Natural killer cell (primary cell): ENCODE results near the gene C1QTNF6. TPM values are rescaled to one million over a fixed set of nuclear protein-coding genes. Genes with fewer than 3 reads are reported as not detected.

Source experiments
- ATAC-seq, 3 donors: fragments of 150-1000 bp in 2 of 3; fragments of 200-7000 bp in 1 of 3; cut with Tn5 transposase; 1 replicate in 1 of 3; 2 replicates in 2 of 3; pipeline ENCODE4 v1.10.0; 2021; ENCODE audit warnings: mild to moderate bottlenecking in 2 of 3, moderate library complexity in 2 of 3
- DNase-seq, 2 donors: peaks; one replicate each; pipeline versions ENCODE4 v3.0.0 to v3.0.0-alpha.2; 2013 to 2021; ENCODE audit warnings: mixed read lengths in 1 of 2
- H3K27ac ChIP-seq: one replicate; pipeline ENCODE4 v1.5.1; 2013; ENCODE audit warnings: mild to moderate bottlenecking, low read length
- H3K27me3 ChIP-seq: one replicate; pipeline ENCODE4 v1.6.1; 2013; ENCODE audit warnings: low read length; ENCODE audit not compliant: control insufficient read depth, insufficient read depth
- H3K36me3 ChIP-seq: one replicate; pipeline ENCODE4 v1.6.1; 2013; ENCODE audit warnings: low read length; ENCODE audit not compliant: control insufficient read depth, insufficient read depth
- H3K4me1 ChIP-seq: one replicate; pipeline ENCODE4 v1.6.1; 2013; ENCODE audit warnings: low read length; ENCODE audit not compliant: control insufficient read depth, insufficient read depth
- H3K4me3 ChIP-seq: one replicate; pipeline ENCODE4 v1.5.1; 2013; ENCODE audit warnings: low read length
- H3K9me3 ChIP-seq: one replicate; pipeline ENCODE4 v1.6.1; 2013; ENCODE audit warnings: low read length; ENCODE audit not compliant: control insufficient read depth, insufficient read depth
- H3K27ac Mint-ChIP-seq, 2 donors: one replicate each; pipeline ENCODE4 v1.8.0; 2022; ENCODE audit warnings: mild to moderate bottlenecking in 2 of 2, mixed read lengths in 2 of 2, moderate library complexity in 1 of 2
- H3K27me3 Mint-ChIP-seq, 2 donors: one replicate each; pipeline ENCODE4 v1.8.0; 2022; ENCODE audit warnings: low read depth in 2 of 2, mixed read lengths in 2 of 2
- H3K36me3 Mint-ChIP-seq: one replicate; pipeline ENCODE4 v1.8.0; 2022; ENCODE audit warnings: mixed read lengths
- H3K4me1 Mint-ChIP-seq, 2 donors: one replicate each; pipeline ENCODE4 v1.8.0; 2022; ENCODE audit warnings: mixed read lengths in 2 of 2
- H3K4me3 Mint-ChIP-seq: one replicate; pipeline ENCODE4 v1.8.0; 2022; ENCODE audit warnings: mild to moderate bottlenecking, moderate library complexity, mixed read lengths
- H3K9me3 Mint-ChIP-seq, 2 donors: one replicate each; pipeline ENCODE4 v1.8.0; 2022; ENCODE audit warnings: mixed read lengths in 2 of 2
- CTCF ChIP-seq: fragments of 200-600 bp; IDR thresholded peaks from one replicate; pipeline ENCODE4 v1.8.0; 2022; ENCODE audit warnings: antibody characterized with exemption
- WGBS: methylation state at CpG from one replicate; pipeline ENCODE4 v1.1.7; 2013; ENCODE audit warnings: missing lambda C conversion rate; ENCODE audit not compliant: insufficient coverage; 5-methylcytosine and 5-hydroxymethylcytosine counted together
- intact Hi-C: fragments of 100-400 bp; cut with micrococcal nuclease; formaldehyde crosslinking; loops from one replicate; pipeline ENCODE4 v1.14.2; 2022
- total RNA-seq, 4 donors: library from RNA; stranded (reverse); fragments of 120-200 nt in 1 of 4; gene quantifications; one replicate each; pipeline versions ENCODE4 v1.2.3 to v1.2.4, GENCODE V29; 2013 to 2022

C1QTNF6 gene
- total RNA-seq, 3 donors from 2014 or later (not counting 1 experiment from before 2014, with no cell fraction given), result 6.0 to 10.3 (median 6.7) TPM

- Mint-ChIP-seq H3K36me3 (peaks cover 8% of the 10 kb centered on the region), H3K4me3 (peak overlapping the region; percentile 99), H3K4me1 (peaks cover 71 to 85% of the 10 kb centered on the region in 2 donors), H3K27ac (peak overlapping the region; percentile 95 to 99), H3K9me3 (peaks cover 2% of the 10 kb centered on the region in 2 donors), H3K27me3 (no peaks in the 10 kb centered on the region)
- ATAC-seq, result no peak
- Histone ChIP-seq H3K4me1 (peaks cover 61% of the 10 kb centered on the region), H3K4me3 (peak overlapping the region; percentile 92), H3K9me3 (no peaks in the 10 kb centered on the region), H3K27me3 (no peaks in the 10 kb centered on the region), H3K27ac (peak overlapping the region; percentile 82), H3K36me3 (peaks cover 38% of the 10 kb centered on the region)
- intact Hi-C loops, result loop anchor here (5.0 kb wide), 3 partner anchors 48 to 93 kb away; partner anchors contain the start of gene RAC2
- DNase-seq, result peak in 1 of 2 donors; percentile 32
- 24% methylated on average over 15 of the region's 17 CpGs for WGBS
- TF ChIP-seq CTCF, result no peak
These were observed 39.0 kb downstream of the C1QTNF6 start for GRCh38 chr22:37148742-37149665.

GRCh38 chr22:37148031-37148651 is 39.9 kb downstream of the C1QTNF6 start:
- peak overlapping the region; percentile 82 for H3K27ac ChIP-seq
- peak overlapping the region; percentile 95 to 99 for H3K27ac Mint-ChIP-seq
- ATAC-seq (no peak), DNase-seq (peak in 1 of 2 donors; percentile 66)
- WGBS, result 21% methylated on average over 17 of the region's 17 CpGs
- H3K9me3 Mint-ChIP-seq, result peaks cover 2% of the 10 kb centered on the region in 2 donors
- H3K27me3 ChIP-seq, result no peaks in the 10 kb centered on the region
- peaks cover 80 to 89% of the 10 kb centered on the region in 2 donors for H3K4me1 Mint-ChIP-seq
- no peaks in the 10 kb centered on the region for H3K27me3 Mint-ChIP-seq
- TF ChIP-seq CTCF, result no peak
- no peaks in the 10 kb centered on the region for H3K9me3 ChIP-seq
- H3K4me1 ChIP-seq, result peaks cover 61% of the 10 kb centered on the region
- H3K36me3 ChIP-seq, result peaks cover 47% of the 10 kb centered on the region
- peaks cover 13% of the 10 kb centered on the region for H3K36me3 Mint-ChIP-seq
- intact Hi-C loops, result loop anchor here (5.0 kb wide), 3 partner anchors 49 to 94 kb away; partner anchors contain the start of gene RAC2
- H3K4me3 ChIP-seq, result peak overlapping the region; percentile 92
- peak overlapping the region; percentile 99 for H3K4me3 Mint-ChIP-seq

- H3K9me3 ChIP-seq, result no peaks in the 10 kb centered on the region
- intact Hi-C loops, result loop anchor here (1.0 to 5.0 kb wide), 4 partner anchors 8 to 95 kb away; partner anchors contain the start of gene RAC2
- H3K27ac ChIP-seq, result peak overlapping the region; percentile 82
- no peaks in the 10 kb centered on the region for H3K27me3 ChIP-seq
- Mint-ChIP-seq H3K36me3 (peaks cover 15% of the 10 kb centered on the region), H3K27ac (peak overlapping the region; percentile 95 to 99), H3K4me1 (peaks cover 84 to 96% of the 10 kb centered on the region in 2 donors), H3K9me3 (peaks cover 2% of the 10 kb centered on the region in 2 donors), H3K4me3 (peak overlapping the region; percentile 99), H3K27me3 (no peaks in the 10 kb centered on the region)
- peak overlapping the region; percentile 92 for H3K4me3 ChIP-seq
- H3K36me3 ChIP-seq, result peaks cover 55% of the 10 kb centered on the region
- WGBS, result 34% methylated on average over 12 of the region's 12 CpGs
- TF ChIP-seq CTCF, result no peak
- ATAC-seq, result peak in 1 of 3 donors; percentile 6
- peaks cover 65% of the 10 kb centered on the region for H3K4me1 ChIP-seq
- peak in 1 of 2 donors; percentile 61 for DNase-seq
These were observed 40.7 kb downstream of the C1QTNF6 start for GRCh38 chr22:37147186-37147990.
